ENCODE results near the gene NPAT.
A peak's percentile ranks its signal among the peaks of the same experiment; 100 is the strongest.

Gene NPAT

DNA sequence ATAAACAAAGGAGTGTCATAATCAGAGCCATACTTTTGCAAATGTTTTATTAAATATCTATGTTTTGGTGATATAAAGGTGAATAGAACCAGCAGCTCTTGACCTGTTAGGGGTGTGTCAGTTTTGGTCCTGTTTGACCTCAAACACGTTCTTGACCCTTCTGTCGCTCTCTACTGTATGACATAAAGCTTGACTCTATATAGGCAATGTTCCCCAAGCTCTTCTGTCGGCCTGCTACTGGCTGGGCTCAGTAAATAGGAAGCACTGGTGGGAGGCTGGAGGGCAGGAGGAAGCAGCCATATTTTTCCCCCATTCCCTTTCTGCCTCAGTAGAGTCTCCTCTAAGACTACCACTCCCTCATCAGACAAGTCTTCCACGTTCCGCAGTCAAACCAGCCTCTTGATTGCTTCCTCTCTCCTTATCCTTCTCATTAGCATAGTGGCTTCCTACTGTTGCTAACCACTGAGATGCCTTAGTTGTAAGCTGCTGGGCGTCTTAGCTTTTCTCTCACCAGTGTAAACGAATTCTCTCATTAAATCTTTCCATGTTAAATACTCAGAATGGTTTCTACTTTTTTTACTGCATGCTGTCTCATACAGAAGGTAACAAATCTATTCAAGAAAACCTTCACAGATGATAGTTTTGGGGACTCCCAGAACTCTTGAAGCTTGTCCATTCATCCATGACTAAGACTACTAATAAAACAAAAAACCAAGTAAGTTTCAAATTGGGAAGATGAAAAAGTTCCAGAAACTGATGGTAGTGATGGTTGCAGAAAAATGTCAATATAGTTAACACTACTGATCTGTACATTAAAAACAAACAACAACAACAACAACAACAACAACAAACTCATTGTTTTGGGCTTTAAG, 3.3 kb downstream of the NPAT start:
- no peak overlapping the region for H2BK120ac ChIP-seq (ENCODE audit: insufficient read depth, low read length, poor library complexity)
- no peak overlapping the region for H3K14ac ChIP-seq (ENCODE audit: low read length)
- DNase-seq: no peak
- H2BK12ac ChIP-seq (ENCODE audit: low read length): no peak overlapping the region
- no peak overlapping the region for H3K9ac ChIP-seq (ENCODE audit: low read length)
- no peak overlapping the region for H3K23ac ChIP-seq (ENCODE audit: low read length)
- H3K79me1 ChIP-seq (ENCODE audit: low read length): peaks cover 13% of the 10 kb centered on the region
- no peak overlapping the region for H3K4me2 ChIP-seq (ENCODE audit: low read length)
- peaks cover 2 to 3% of the 10 kb centered on the region in 2 experiments for H3K4me1 ChIP-seq (ENCODE audit: control insufficient read depth in 1 of 2, insufficient read depth in 2 of 2, low read length in 2 of 2)
- H3K9me3 ChIP-seq (ENCODE audit: insufficient read depth, low read depth, low read length): no peaks in the 10 kb centered on the region
- no peak overlapping the region for H3K18ac ChIP-seq (ENCODE audit: low read length)
- H4K91ac ChIP-seq (ENCODE audit: low read depth, low read length): no peak overlapping the region
- no peak overlapping the region for H2BK5ac ChIP-seq (ENCODE audit: low read depth, low read length, poor library complexity)
- no peak overlapping the region for H2AFZ ChIP-seq (ENCODE audit: insufficient read depth, low read length, poor library complexity)
- H4K12ac ChIP-seq (ENCODE audit: low read depth, low read length): no peak overlapping the region
- H3K79me2 ChIP-seq (ENCODE audit: control insufficient read depth, insufficient read depth, low read length, poor library complexity): peaks cover 12% of the 10 kb centered on the region
- no peak overlapping the region for H3K4me3 ChIP-seq (ENCODE audit: low read depth, low read length)
- no peak overlapping the region for H3K27ac ChIP-seq (ENCODE audit: low read depth, low read length)
- H3K36me3 ChIP-seq (ENCODE audit: control insufficient read depth in 1 of 2, insufficient read depth in 2 of 2, low read length in 2 of 2): no peaks in the 10 kb centered on the region
- WGBS (ENCODE audit: extremely low coverage, insufficient coverage, insufficient read length): no CpG with 5 or more reads among the region's 7 CpGs
- peak overlapping the region; percentile 9 for H3K4ac ChIP-seq (ENCODE audit: low read depth, low read length)
- no peak overlapping the region for H4K8ac ChIP-seq (ENCODE audit: low read depth, low read length)
- H2AK5ac ChIP-seq (ENCODE audit: low read length): no peak overlapping the region
- no peaks in the 10 kb centered on the region for H3K27me3 ChIP-seq (ENCODE audit: insufficient read depth, low read length)

DNA sequence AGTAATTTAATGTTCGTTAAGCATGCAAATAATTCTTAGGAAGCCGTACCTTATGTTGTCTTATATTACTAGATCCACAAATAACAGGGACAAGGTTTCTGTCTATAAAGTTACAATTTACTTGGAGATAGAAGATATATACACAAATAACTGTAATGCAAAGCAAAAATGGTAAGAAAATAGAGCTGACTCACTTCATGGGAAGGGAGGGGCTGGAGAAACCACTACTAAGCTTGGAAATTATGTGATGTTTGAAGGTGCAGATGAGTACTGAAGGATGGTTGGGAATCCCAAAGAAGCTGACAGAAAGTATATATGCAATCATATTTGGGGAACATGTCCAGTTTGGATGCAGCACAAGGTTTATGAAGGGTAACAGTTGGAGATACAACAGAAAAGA, 4.0 kb downstream of the NPAT start:
- H4K12ac ChIP-seq (ENCODE audit: low read depth, low read length): no peak overlapping the region
- no peak overlapping the region for H2BK12ac ChIP-seq (ENCODE audit: low read length)
- H3K9me3 ChIP-seq (ENCODE audit: insufficient read depth, low read depth, low read length): no peaks in the 10 kb centered on the region
- H3K9ac ChIP-seq (ENCODE audit: low read length): no peak overlapping the region
- H3K14ac ChIP-seq (ENCODE audit: low read length): no peak overlapping the region
- no peak overlapping the region for H2AFZ ChIP-seq (ENCODE audit: insufficient read depth, low read length, poor library complexity)
- H3K27ac ChIP-seq (ENCODE audit: low read depth, low read length): no peak overlapping the region
- no peak overlapping the region for H2AK5ac ChIP-seq (ENCODE audit: low read length)
- DNase-seq: no peak
- WGBS (ENCODE audit: extremely low coverage, insufficient coverage, insufficient read length): no CpG with 5 or more reads among the region's 2 CpGs
- peaks cover 13% of the 10 kb centered on the region for H3K79me1 ChIP-seq (ENCODE audit: low read length)
- no peak overlapping the region for H3K4me2 ChIP-seq (ENCODE audit: low read length)
- peaks cover 0 to 2% of the 10 kb centered on the region in 2 experiments for H3K36me3 ChIP-seq (ENCODE audit: control insufficient read depth in 1 of 2, insufficient read depth in 2 of 2, low read length in 2 of 2)
- H3K4me1 ChIP-seq (ENCODE audit: control insufficient read depth in 1 of 2, insufficient read depth in 2 of 2, low read length in 2 of 2): peaks cover 0 to 4% of the 10 kb centered on the region in 2 experiments
- no peak overlapping the region for H4K91ac ChIP-seq (ENCODE audit: low read depth, low read length)
- no peak overlapping the region for H4K8ac ChIP-seq (ENCODE audit: low read depth, low read length)
- no peak overlapping the region for H3K4me3 ChIP-seq (ENCODE audit: low read depth, low read length)
- no peak overlapping the region for H2BK5ac ChIP-seq (ENCODE audit: low read depth, low read length, poor library complexity)
- H3K27me3 ChIP-seq (ENCODE audit: insufficient read depth, low read length): no peaks in the 10 kb centered on the region
- no peak overlapping the region for H3K4ac ChIP-seq (ENCODE audit: low read depth, low read length)
- H2BK120ac ChIP-seq (ENCODE audit: insufficient read depth, low read length, poor library complexity): no peak overlapping the region
- no peak overlapping the region for H3K23ac ChIP-seq (ENCODE audit: low read length)
- H3K79me2 ChIP-seq (ENCODE audit: control insufficient read depth, insufficient read depth, low read length, poor library complexity): peaks cover 12% of the 10 kb centered on the region
- H3K18ac ChIP-seq (ENCODE audit: low read length): no peak overlapping the region

DNA sequence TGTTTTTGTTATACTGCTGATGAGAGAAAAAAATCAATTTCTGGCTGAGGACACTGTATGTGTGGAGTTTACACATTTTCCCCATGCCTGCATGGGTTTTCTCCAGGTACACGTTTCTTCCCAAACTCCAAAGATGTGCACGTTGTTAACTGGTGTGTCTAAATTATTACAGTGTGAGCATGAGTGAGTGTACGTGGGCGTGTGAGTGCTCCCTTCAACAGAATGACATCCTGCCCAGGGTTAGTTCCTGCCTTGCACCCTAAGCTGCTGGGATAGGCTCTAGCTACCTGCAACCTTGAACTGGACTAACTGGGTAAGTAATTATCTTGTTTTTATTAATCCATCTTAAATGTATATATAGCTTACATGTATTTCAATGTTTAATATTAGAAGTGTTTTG, 5.5 kb downstream of the NPAT start:
- Histone ChIP-seq H3K4me1 (ENCODE audit: control insufficient read depth in 1 of 2, insufficient read depth in 2 of 2, low read length in 2 of 2) (peaks cover 0 to 4% of the 10 kb centered on the region in 2 experiments), H3K4me3 (ENCODE audit: low read depth, low read length) (no peak overlapping the region), H3K23ac (ENCODE audit: low read length) (no peak overlapping the region), H3K9ac (ENCODE audit: low read length) (no peak overlapping the region), H3K27me3 (ENCODE audit: insufficient read depth, low read length) (no peaks in the 10 kb centered on the region), H3K36me3 (ENCODE audit: control insufficient read depth in 1 of 2, insufficient read depth in 2 of 2, low read length in 2 of 2) (peaks cover 2 to 3% of the 10 kb centered on the region in 2 experiments), H3K4me2 (ENCODE audit: low read length) (no peak overlapping the region), H3K79me2 (ENCODE audit: control insufficient read depth, insufficient read depth, low read length, poor library complexity) (peaks cover 6% of the 10 kb centered on the region), H3K14ac (ENCODE audit: low read length) (no peak overlapping the region), H4K8ac (ENCODE audit: low read depth, low read length) (no peak overlapping the region), H4K12ac (ENCODE audit: low read depth, low read length) (no peak overlapping the region), H3K27ac (ENCODE audit: low read depth, low read length) (no peak overlapping the region), H3K4ac (ENCODE audit: low read depth, low read length) (no peak overlapping the region), H2BK12ac (ENCODE audit: low read length) (no peak overlapping the region), H2AK5ac (ENCODE audit: low read length) (no peak overlapping the region), H3K79me1 (ENCODE audit: low read length) (peaks cover 4% of the 10 kb centered on the region), H2BK120ac (ENCODE audit: insufficient read depth, low read length, poor library complexity) (no peak overlapping the region), H3K18ac (ENCODE audit: low read length) (no peak overlapping the region), H2AFZ (ENCODE audit: insufficient read depth, low read length, poor library complexity) (no peak overlapping the region), H4K91ac (ENCODE audit: low read depth, low read length) (no peak overlapping the region), H3K9me3 (ENCODE audit: insufficient read depth, low read depth, low read length) (no peaks in the 10 kb centered on the region), H2BK5ac (ENCODE audit: low read depth, low read length, poor library complexity) (no peak overlapping the region)
- no peak for DNase-seq
- WGBS (ENCODE audit: extremely low coverage, insufficient coverage, insufficient read length): no CpG with 5 or more reads among the region's 4 CpGs

DNA sequence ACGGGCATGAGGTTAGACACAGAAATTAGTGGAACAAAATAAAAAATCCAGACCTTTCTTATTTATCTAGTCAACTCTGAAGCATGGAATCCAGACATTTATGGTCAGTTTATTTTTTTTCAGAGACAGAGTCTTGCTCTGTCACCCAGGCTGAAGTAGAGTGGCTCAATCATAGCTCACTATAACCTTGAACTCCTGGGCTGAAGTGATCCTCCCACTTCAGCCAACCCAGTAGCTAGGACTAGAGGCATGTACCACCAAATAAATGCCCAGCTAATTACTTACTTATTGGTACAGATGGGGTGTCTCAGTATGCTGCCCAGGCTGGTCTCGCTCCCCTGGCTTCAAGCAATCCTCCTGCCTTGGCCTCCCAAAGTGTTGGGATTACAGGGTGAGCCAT, 8.7 kb downstream of the NPAT start:
- Histone ChIP-seq H3K23ac (ENCODE audit: low read length) (no peak overlapping the region), H3K14ac (ENCODE audit: low read length) (no peak overlapping the region), H3K4ac (ENCODE audit: low read depth, low read length) (no peak overlapping the region), H3K9ac (ENCODE audit: low read length) (no peak overlapping the region), H3K79me2 (ENCODE audit: control insufficient read depth, insufficient read depth, low read length, poor library complexity) (peaks cover 2% of the 10 kb centered on the region), H3K4me1 (ENCODE audit: control insufficient read depth in 1 of 2, insufficient read depth in 2 of 2, low read length in 2 of 2) (peaks cover 0 to 2% of the 10 kb centered on the region in 2 experiments), H2BK5ac (ENCODE audit: low read depth, low read length, poor library complexity) (no peak overlapping the region), H2AFZ (ENCODE audit: insufficient read depth, low read length, poor library complexity) (no peak overlapping the region), H4K12ac (ENCODE audit: low read depth, low read length) (no peak overlapping the region), H4K8ac (ENCODE audit: low read depth, low read length) (peak overlapping the region; percentile 28), H2BK120ac (ENCODE audit: insufficient read depth, low read length, poor library complexity) (no peak overlapping the region), H3K4me3 (ENCODE audit: low read depth, low read length) (no peak overlapping the region), H3K27me3 (ENCODE audit: insufficient read depth, low read length) (no peaks in the 10 kb centered on the region), H4K91ac (ENCODE audit: low read depth, low read length) (no peak overlapping the region), H3K36me3 (ENCODE audit: control insufficient read depth in 1 of 2, insufficient read depth in 2 of 2, low read length in 2 of 2) (peaks cover 8 to 14% of the 10 kb centered on the region in 2 experiments), H2BK12ac (ENCODE audit: low read length) (no peak overlapping the region), H3K18ac (ENCODE audit: low read length) (no peak overlapping the region), H3K79me1 (ENCODE audit: low read length) (no peaks in the 10 kb centered on the region), H3K9me3 (ENCODE audit: insufficient read depth, low read depth, low read length) (peaks cover 2% of the 10 kb centered on the region), H3K4me2 (ENCODE audit: low read length) (no peak overlapping the region), H2AK5ac (ENCODE audit: low read length) (no peak overlapping the region), H3K27ac (ENCODE audit: low read depth, low read length) (no peak overlapping the region)
- no peak for DNase-seq
- WGBS (ENCODE audit: extremely low coverage, insufficient coverage, insufficient read length): no CpG with 5 or more reads among the region's 2 CpGs

Data from trophoblast cell (in vitro differentiated cells and primary cell).